Panc1 (cell line): ENCODE results near the gene PDK2.

Source experiments
- POLR2AphosphoS5 ChIP-seq: IDR thresholded peaks from 2 replicates; pipeline ENCODE4 v1.6.1; 2012; ENCODE audit warnings: mild to moderate bottlenecking, low read depth, low read length, moderate library complexity
- SIN3A ChIP-seq: IDR thresholded peaks from 2 replicates; pipeline ENCODE4 v1.6.1; 2012; ENCODE audit warnings: low read depth, mild to moderate bottlenecking, low read length, moderate library complexity, borderline replicate concordance; ENCODE audit not compliant: insufficient read depth
- TCF7L2 ChIP-seq: IDR thresholded peaks from 2 replicates; pipeline ENCODE4 v1.6.1; 2011; ENCODE audit warnings: mild to moderate bottlenecking, low read depth, low read length, inconsistent platforms
- TF ChIP-seq, protein P1 (sequence below): fragments of 450-650 bp; IDR thresholded peaks from 2 replicates; pipeline ENCODE4 v1.5.1; 2017; ENCODE audit warnings: mild to moderate bottlenecking
- TF ChIP-seq, protein P2 (sequence below), 2 experiments: IDR thresholded peaks; 2 replicates each; pipeline ENCODE4 v1.6.1; 2011 to 2012; ENCODE audit warnings: low read depth in 2 of 2, control low read depth in 1 of 2, low read length in 1 of 2, mild to moderate bottlenecking in 1 of 2, moderate library complexity in 1 of 2; ENCODE audit not compliant: insufficient read depth in 1 of 2

- TF ChIP-seq, protein P1, sequence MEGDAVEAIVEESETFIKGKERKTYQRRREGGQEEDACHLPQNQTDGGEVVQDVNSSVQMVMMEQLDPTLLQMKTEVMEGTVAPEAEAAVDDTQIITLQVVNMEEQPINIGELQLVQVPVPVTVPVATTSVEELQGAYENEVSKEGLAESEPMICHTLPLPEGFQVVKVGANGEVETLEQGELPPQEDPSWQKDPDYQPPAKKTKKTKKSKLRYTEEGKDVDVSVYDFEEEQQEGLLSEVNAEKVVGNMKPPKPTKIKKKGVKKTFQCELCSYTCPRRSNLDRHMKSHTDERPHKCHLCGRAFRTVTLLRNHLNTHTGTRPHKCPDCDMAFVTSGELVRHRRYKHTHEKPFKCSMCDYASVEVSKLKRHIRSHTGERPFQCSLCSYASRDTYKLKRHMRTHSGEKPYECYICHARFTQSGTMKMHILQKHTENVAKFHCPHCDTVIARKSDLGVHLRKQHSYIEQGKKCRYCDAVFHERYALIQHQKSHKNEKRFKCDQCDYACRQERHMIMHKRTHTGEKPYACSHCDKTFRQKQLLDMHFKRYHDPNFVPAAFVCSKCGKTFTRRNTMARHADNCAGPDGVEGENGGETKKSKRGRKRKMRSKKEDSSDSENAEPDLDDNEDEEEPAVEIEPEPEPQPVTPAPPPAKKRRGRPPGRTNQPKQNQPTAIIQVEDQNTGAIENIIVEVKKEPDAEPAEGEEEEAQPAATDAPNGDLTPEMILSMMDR: no peak
- TF ChIP-seq POLR2AphosphoS5: no peak
- TF ChIP-seq, protein P2, sequence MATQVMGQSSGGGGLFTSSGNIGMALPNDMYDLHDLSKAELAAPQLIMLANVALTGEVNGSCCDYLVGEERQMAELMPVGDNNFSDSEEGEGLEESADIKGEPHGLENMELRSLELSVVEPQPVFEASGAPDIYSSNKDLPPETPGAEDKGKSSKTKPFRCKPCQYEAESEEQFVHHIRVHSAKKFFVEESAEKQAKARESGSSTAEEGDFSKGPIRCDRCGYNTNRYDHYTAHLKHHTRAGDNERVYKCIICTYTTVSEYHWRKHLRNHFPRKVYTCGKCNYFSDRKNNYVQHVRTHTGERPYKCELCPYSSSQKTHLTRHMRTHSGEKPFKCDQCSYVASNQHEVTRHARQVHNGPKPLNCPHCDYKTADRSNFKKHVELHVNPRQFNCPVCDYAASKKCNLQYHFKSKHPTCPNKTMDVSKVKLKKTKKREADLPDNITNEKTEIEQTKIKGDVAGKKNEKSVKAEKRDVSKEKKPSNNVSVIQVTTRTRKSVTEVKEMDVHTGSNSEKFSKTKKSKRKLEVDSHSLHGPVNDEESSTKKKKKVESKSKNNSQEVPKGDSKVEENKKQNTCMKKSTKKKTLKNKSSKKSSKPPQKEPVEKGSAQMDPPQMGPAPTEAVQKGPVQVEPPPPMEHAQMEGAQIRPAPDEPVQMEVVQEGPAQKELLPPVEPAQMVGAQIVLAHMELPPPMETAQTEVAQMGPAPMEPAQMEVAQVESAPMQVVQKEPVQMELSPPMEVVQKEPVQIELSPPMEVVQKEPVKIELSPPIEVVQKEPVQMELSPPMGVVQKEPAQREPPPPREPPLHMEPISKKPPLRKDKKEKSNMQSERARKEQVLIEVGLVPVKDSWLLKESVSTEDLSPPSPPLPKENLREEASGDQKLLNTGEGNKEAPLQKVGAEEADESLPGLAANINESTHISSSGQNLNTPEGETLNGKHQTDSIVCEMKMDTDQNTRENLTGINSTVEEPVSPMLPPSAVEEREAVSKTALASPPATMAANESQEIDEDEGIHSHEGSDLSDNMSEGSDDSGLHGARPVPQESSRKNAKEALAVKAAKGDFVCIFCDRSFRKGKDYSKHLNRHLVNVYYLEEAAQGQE (IDR thresholded peaks at IDR 0.05; ENCODE audit: insufficient read depth in 1 of 2, low read depth in 2 of 2, low read length in 1 of 2): no peak
- no peak for TF ChIP-seq TCF7L2
- no peak for TF ChIP-seq SIN3A
These were observed 15.6 kb downstream of the PDK2 start for GRCh38 chr17:50110591-50111349.
